GM23248 (cell line): Measurements from ENCODE around the gene CLDN14.

ENCODE experiments used
- EZH2 ChIP-seq: fragments of 200-600 bp; sonication (generic); IDR thresholded peaks from 2 replicates; pipeline ENCODE4 v1.6.1; 2018; ENCODE audit warnings: antibody characterized with exemption, mild to moderate bottlenecking; ENCODE audit not compliant: insufficient read depth, poor library complexity, severe bottlenecking
- EZH2phosphoT487 ChIP-seq: fragments of 200-600 bp; sonication (generic); IDR thresholded peaks from 2 replicates; pipeline ENCODE4 v1.6.1; 2018; ENCODE audit warnings: antibody characterized with exemption, moderate library complexity, mild to moderate bottlenecking, low read depth; ENCODE audit not compliant: insufficient read depth

- no peak for TF ChIP-seq EZH2
- no peak for TF ChIP-seq EZH2phosphoT487
These were observed 42.2 kb downstream of the CLDN14 start for GRCh38 chr21:36437745-36438128.
